ENCODE measurements around the gene SLC7A14. TPM values are rescaled to one million over a fixed set of nuclear protein-coding genes. Genes with fewer than 3 reads are reported as not detected.

SLC7A14 gene
- total and polyA plus RNA-seq, 8 donors, result 0.27 to 0.82 (median 0.44) TPM; not detected in 2

GRCh38 chr3:170477395-170477794 is 108.5 kb downstream of the SLC7A14 start:
- no peaks in the 10 kb centered on the region for H3K36me3 ChIP-seq
- no peak overlapping the region for H3K27ac ChIP-seq
- no peak overlapping the region for H3K4me3 ChIP-seq
- DNase-seq, result no peak
- intact Hi-C loops (cut with DNase I), result no loop called here
- no peak for TF ChIP-seq CTCF (IDR thresholded peaks at IDR 0.05)
- H3K9me3 ChIP-seq, result no peaks in the 10 kb centered on the region
- ATAC-seq, result no peak
- no peaks in the 10 kb centered on the region for H3K4me1 ChIP-seq
- no peaks in the 10 kb centered on the region for H3K27me3 ChIP-seq

- Histone ChIP-seq H3K27me3 (no peaks in the 10 kb centered on the region), H3K4me1 (no peaks in the 10 kb centered on the region), H3K9me3 (no peaks in the 10 kb centered on the region), H3K4me3 (no peak overlapping the region), H3K27ac (no peak overlapping the region), H3K36me3 (no peaks in the 10 kb centered on the region)
- DNase-seq (no peak), ATAC-seq (no peak)
- TF ChIP-seq CTCF (IDR thresholded peaks at IDR 0.05), result no peak
- intact Hi-C loops (cut with DNase I), result no loop called here
Measured at GRCh38 chr3:170476291-170476690, 109.6 kb downstream of the SLC7A14 start.

- ATAC-seq, result no peak
- Histone ChIP-seq H3K36me3 (no peaks in the 10 kb centered on the region), H3K27me3 (no peaks in the 10 kb centered on the region), H3K9me3 (no peaks in the 10 kb centered on the region), H3K27ac (no peak overlapping the region), H3K4me1 (no peaks in the 10 kb centered on the region), H3K4me3 (no peak overlapping the region)
- no peak for TF ChIP-seq CTCF (IDR thresholded peaks at IDR 0.05)
- DNase-seq, result no peak
- intact Hi-C loops (cut with DNase I), result no loop called here
Measured at GRCh38 chr3:170475092-170475685, 110.7 kb downstream of the SLC7A14 start.

- no peak for ATAC-seq
- intact Hi-C loops (cut with DNase I), result no loop called here
- H3K4me3 ChIP-seq, result no peak overlapping the region
- TF ChIP-seq CTCF (IDR thresholded peaks at IDR 0.05), result no peak
- H3K4me1 ChIP-seq, result no peaks in the 10 kb centered on the region
- DNase-seq, result no peak
- no peaks in the 10 kb centered on the region for H3K9me3 ChIP-seq
- no peak overlapping the region for H3K27ac ChIP-seq
- H3K36me3 ChIP-seq, result no peaks in the 10 kb centered on the region
- no peaks in the 10 kb centered on the region for H3K27me3 ChIP-seq
Measured at GRCh38 chr3:170473358-170473757, 112.5 kb downstream of the SLC7A14 start.

GRCh38 chr3:170471149-170471548 is 114.7 kb downstream of the SLC7A14 start:
- ATAC-seq (no peak), DNase-seq (no peak)
- Histone ChIP-seq H3K36me3 (no peaks in the 10 kb centered on the region), H3K4me1 (no peaks in the 10 kb centered on the region), H3K27me3 (no peaks in the 10 kb centered on the region), H3K9me3 (no peaks in the 10 kb centered on the region), H3K27ac (no peak overlapping the region), H3K4me3 (no peak overlapping the region)
- no peak for TF ChIP-seq CTCF (IDR thresholded peaks at IDR 0.05)
- intact Hi-C loops (cut with DNase I), result no loop called here

All from left lung (tissue), 10 donors.